Measurements from ENCODE around the gene GPR25.
A peak's percentile ranks its signal among the peaks of the same experiment; 100 is the strongest.

Gene GPR25

GRCh38 chr1:200869753-200870391 lies 2.9 kb upstream of the GPR25 start:
- DNase-seq (ENCODE audit: extremely low spot score, insufficient read length, low read depth) (no peak), FAIRE-seq (peak; percentile 96)

- DNase-seq (ENCODE audit: extremely low spot score, insufficient read length, low read depth) (no peak), FAIRE-seq (no peak)
Observed at GRCh38 chr1:200873116-200873670, 412 bp downstream of the GPR25 start.

GRCh38 chr1:200873671-200874397 lies 1.1 kb downstream of the GPR25 start:
- no peak for FAIRE-seq
- no peak for DNase-seq (ENCODE audit: extremely low spot score, insufficient read length, low read depth)

GRCh38 chr1:200874694-200875093 lies 1.9 kb downstream of the GPR25 start:
- DNase-seq (ENCODE audit: extremely low spot score, insufficient read length, low read depth) (no peak), FAIRE-seq (no peak)

- FAIRE-seq (no peak), DNase-seq (ENCODE audit: extremely low spot score, insufficient read length, low read depth) (no peak)
Observed at GRCh38 chr1:200875416-200875815, 2.6 kb downstream of the GPR25 start.

GRCh38 chr1:200877010-200877409 lies 4.2 kb downstream of the GPR25 start:
- FAIRE-seq, result no peak

GRCh38 chr1:200877839-200878551 lies 5.2 kb downstream of the GPR25 start:
- DNase-seq (ENCODE audit: extremely low spot score, insufficient read length, low read depth), result no peak
- peak; percentile 92 for FAIRE-seq

More at GRCh38 chr1:200877010-200877409, 4.2 kb downstream of the GPR25 start:
- DNase-seq (ENCODE audit: extremely low spot score, insufficient read length, low read depth), result no peak

- FAIRE-seq, result peak; percentile 80
- DNase-seq (ENCODE audit: extremely low spot score, insufficient read length, low read depth), result no peak
Observed at GRCh38 chr1:200880212-200880611, 7.4 kb downstream of the GPR25 start.

- FAIRE-seq (no peak), DNase-seq (ENCODE audit: extremely low spot score, insufficient read length, low read depth) (no peak)
Observed at GRCh38 chr1:200883118-200883517, 10.3 kb downstream of the GPR25 start.

- no peak for DNase-seq (ENCODE audit: extremely low spot score, insufficient read length, low read depth)
- FAIRE-seq, result peak; percentile 56
Observed at GRCh38 chr1:200885623-200886402, 13.0 kb downstream of the GPR25 start.

GRCh38 chr1:200886594-200886993 lies 13.8 kb downstream of the GPR25 start:
- FAIRE-seq (no peak), DNase-seq (ENCODE audit: extremely low spot score, insufficient read length, low read depth) (no peak)

- no peak for FAIRE-seq
Observed at GRCh38 chr1:200887036-200887435, 14.3 kb downstream of the GPR25 start.

GRCh38 chr1:200887772-200888348 lies 15.1 kb downstream of the GPR25 start:
- no peak for FAIRE-seq
- DNase-seq (ENCODE audit: extremely low spot score, insufficient read length, low read depth), result no peak

More at GRCh38 chr1:200887036-200887435, 14.3 kb downstream of the GPR25 start:
- no peak for DNase-seq (ENCODE audit: extremely low spot score, insufficient read length, low read depth)

GRCh38 chr1:200888349-200888838 lies 15.6 kb downstream of the GPR25 start:
- peak; percentile 100 for FAIRE-seq
- peak; percentile 73 for DNase-seq (ENCODE audit: extremely low spot score, insufficient read length, low read depth)

- FAIRE-seq, result peak; percentile 18
- no peak for DNase-seq (ENCODE audit: extremely low spot score, insufficient read length, low read depth)
Observed at GRCh38 chr1:200889571-200889970, 16.8 kb downstream of the GPR25 start.

GRCh38 chr1:200890027-200890426 lies 17.2 kb downstream of the GPR25 start:
- DNase-seq (ENCODE audit: extremely low spot score, insufficient read length, low read depth) (no peak), FAIRE-seq (no peak)

- FAIRE-seq (peak; percentile 39), DNase-seq (ENCODE audit: extremely low spot score, insufficient read length, low read depth) (no peak)
Observed at GRCh38 chr1:200890818-200891773, 18.3 kb downstream of the GPR25 start.

GRCh38 chr1:200891774-200892157 lies 19.0 kb downstream of the GPR25 start:
- FAIRE-seq (peak; percentile 47), DNase-seq (ENCODE audit: extremely low spot score, insufficient read length, low read depth) (no peak)
